ENCODE results near the gene BCL2L1. TPM values are rescaled to one million over a fixed set of nuclear protein-coding genes. Genes with fewer than 3 reads are reported as not detected.
"Not testable (repeated sequence)": the region's sequence is repeated elsewhere in the genome, so short reads cannot be mapped to it uniquely, and the experiment has no call there.

BCL2L1 gene
- polyA plus RNA-seq, 1 donor from 2014 or later = 125 TPM

DNA sequence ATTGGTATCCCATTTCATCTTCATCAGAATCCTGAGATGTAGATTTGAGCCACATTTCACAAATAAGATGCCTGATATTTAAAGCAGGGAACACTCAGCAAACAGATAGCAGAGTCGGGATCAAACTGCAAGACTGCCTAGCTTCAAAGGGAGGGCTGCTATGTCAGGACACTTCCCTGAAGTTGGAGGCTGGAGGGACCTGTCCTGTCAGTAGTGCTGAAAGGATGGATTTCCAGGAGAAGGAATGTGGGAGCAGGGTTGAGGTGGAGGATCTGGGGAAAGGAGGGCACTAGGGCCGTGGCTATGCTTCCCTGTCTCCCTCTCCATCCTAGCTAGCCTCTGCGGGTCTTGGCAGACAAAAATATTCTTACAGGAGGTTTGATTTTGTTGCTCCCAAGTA, 52.8 kb downstream of the BCL2L1 start:
- no peaks in the 10 kb centered on the region for H3F3A ChIP-seq (ENCODE audit: insufficient read depth, low read length, poor library complexity, severe bottlenecking)
- H3K27ac ChIP-seq (ENCODE audit: low read length) = no peak overlapping the region
- no peak overlapping the region for H3K9ac ChIP-seq (ENCODE audit: low read length)
- H3K79me2 ChIP-seq (replicated peaks; ENCODE audit: insufficient read depth, low read length) = peaks cover 4% of the 10 kb centered on the region
- H3K9me3 ChIP-seq (ENCODE audit: low read length) = no peaks in the 10 kb centered on the region
- H3K4me2 ChIP-seq (ENCODE audit: low read length) = no peak overlapping the region
- H3K27me3 ChIP-seq (ENCODE audit: insufficient read depth, low read depth, low read length) = no peaks in the 10 kb centered on the region
- H3K4me3 ChIP-seq (ENCODE audit: low read length) = no peak overlapping the region
- no peak overlapping the region for H2AFZ ChIP-seq (ENCODE audit: low read depth, low read length)
- no peaks in the 10 kb centered on the region for H4K20me1 ChIP-seq (ENCODE audit: insufficient read depth)
- peaks cover 15% of the 10 kb centered on the region for H3K36me3 ChIP-seq (ENCODE audit: insufficient read depth, low read length)
- H3K9me2 ChIP-seq (ENCODE audit: insufficient read depth, low read length) = no peaks in the 10 kb centered on the region
- TF ChIP-seq, protein P1, sequence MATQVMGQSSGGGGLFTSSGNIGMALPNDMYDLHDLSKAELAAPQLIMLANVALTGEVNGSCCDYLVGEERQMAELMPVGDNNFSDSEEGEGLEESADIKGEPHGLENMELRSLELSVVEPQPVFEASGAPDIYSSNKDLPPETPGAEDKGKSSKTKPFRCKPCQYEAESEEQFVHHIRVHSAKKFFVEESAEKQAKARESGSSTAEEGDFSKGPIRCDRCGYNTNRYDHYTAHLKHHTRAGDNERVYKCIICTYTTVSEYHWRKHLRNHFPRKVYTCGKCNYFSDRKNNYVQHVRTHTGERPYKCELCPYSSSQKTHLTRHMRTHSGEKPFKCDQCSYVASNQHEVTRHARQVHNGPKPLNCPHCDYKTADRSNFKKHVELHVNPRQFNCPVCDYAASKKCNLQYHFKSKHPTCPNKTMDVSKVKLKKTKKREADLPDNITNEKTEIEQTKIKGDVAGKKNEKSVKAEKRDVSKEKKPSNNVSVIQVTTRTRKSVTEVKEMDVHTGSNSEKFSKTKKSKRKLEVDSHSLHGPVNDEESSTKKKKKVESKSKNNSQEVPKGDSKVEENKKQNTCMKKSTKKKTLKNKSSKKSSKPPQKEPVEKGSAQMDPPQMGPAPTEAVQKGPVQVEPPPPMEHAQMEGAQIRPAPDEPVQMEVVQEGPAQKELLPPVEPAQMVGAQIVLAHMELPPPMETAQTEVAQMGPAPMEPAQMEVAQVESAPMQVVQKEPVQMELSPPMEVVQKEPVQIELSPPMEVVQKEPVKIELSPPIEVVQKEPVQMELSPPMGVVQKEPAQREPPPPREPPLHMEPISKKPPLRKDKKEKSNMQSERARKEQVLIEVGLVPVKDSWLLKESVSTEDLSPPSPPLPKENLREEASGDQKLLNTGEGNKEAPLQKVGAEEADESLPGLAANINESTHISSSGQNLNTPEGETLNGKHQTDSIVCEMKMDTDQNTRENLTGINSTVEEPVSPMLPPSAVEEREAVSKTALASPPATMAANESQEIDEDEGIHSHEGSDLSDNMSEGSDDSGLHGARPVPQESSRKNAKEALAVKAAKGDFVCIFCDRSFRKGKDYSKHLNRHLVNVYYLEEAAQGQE (IDR thresholded peaks at IDR 0.05; ENCODE audit: borderline replicate concordance) = no peak
- TF ChIP-seq MXI1 (conservative IDR thresholded peaks at IDR 0.05; ENCODE audit: poor library complexity, severe bottlenecking) = no peak
- TF ChIP-seq, protein P2, sequence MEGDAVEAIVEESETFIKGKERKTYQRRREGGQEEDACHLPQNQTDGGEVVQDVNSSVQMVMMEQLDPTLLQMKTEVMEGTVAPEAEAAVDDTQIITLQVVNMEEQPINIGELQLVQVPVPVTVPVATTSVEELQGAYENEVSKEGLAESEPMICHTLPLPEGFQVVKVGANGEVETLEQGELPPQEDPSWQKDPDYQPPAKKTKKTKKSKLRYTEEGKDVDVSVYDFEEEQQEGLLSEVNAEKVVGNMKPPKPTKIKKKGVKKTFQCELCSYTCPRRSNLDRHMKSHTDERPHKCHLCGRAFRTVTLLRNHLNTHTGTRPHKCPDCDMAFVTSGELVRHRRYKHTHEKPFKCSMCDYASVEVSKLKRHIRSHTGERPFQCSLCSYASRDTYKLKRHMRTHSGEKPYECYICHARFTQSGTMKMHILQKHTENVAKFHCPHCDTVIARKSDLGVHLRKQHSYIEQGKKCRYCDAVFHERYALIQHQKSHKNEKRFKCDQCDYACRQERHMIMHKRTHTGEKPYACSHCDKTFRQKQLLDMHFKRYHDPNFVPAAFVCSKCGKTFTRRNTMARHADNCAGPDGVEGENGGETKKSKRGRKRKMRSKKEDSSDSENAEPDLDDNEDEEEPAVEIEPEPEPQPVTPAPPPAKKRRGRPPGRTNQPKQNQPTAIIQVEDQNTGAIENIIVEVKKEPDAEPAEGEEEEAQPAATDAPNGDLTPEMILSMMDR (IDR thresholded peaks at IDR 0.05; ENCODE audit: poor library complexity, severe bottlenecking) = no peak
- no peak for TF ChIP-seq EZH2 (IDR thresholded peaks at IDR 0.05; ENCODE audit: borderline replicate concordance, insufficient read depth, low read length, poor library complexity, severe bottlenecking)
- no peak for TF ChIP-seq EP300 (conservative IDR thresholded peaks at IDR 0.05; ENCODE audit: poor library complexity, severe bottlenecking)
- no peak for TF ChIP-seq TAF1 (IDR thresholded peaks at IDR 0.05; ENCODE audit: low read depth)
- TF ChIP-seq POLR2AphosphoS5 (IDR thresholded peaks at IDR 0.05) = no peak
- TF ChIP-seq SMC3 (conservative IDR thresholded peaks at IDR 0.05; ENCODE audit: poor library complexity) = no peak
- no peak for TF ChIP-seq RAD21 (conservative IDR thresholded peaks at IDR 0.05)

DNA sequence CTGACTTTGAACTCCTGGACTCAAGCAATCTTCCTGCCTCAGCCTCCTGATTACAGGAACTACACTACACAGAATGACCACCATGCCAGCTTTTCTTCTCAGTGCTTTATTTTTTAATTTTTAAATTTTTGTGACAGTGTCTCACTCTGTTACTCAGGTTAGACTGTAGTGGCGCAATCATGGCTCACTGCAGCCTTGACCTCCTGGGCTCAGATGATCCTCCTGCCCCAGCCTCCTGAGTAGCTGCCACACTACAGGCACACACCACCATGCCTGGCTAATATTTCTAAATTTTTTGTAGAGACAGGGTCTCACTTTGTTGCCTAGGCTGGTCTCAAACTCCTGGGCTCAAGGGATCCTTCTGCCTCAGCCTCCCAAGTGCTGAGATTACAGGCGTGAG, 53.7 kb downstream of the BCL2L1 start:
- not testable (repeated sequence) for H3K9ac ChIP-seq (ENCODE audit: low read length); H3K27ac ChIP-seq (ENCODE audit: low read length)

More for the DNA sequence above, 53.7 kb downstream of the BCL2L1 start:
- not testable (repeated sequence) for H3F3A ChIP-seq (ENCODE audit: insufficient read depth, low read length, poor library complexity, severe bottlenecking); H4K20me1 ChIP-seq (ENCODE audit: insufficient read depth); H3K4me3 ChIP-seq (ENCODE audit: low read length); H3K79me2 ChIP-seq (replicated peaks; ENCODE audit: insufficient read depth, low read length); H3K27me3 ChIP-seq (ENCODE audit: insufficient read depth, low read depth, low read length); H3K4me2 ChIP-seq (ENCODE audit: low read length); H3K9me2 ChIP-seq (ENCODE audit: insufficient read depth, low read length); H2AFZ ChIP-seq (ENCODE audit: low read depth, low read length); H3K9me3 ChIP-seq (ENCODE audit: low read length)
- peaks cover 19% of the 10 kb centered on the region for H3K36me3 ChIP-seq (ENCODE audit: insufficient read depth, low read length)
